Activated CD8-positive, alpha-beta T cell treated with anti-CD3 and anti-CD28 coated beads for 36 hours (primary cell): ENCODE data around the gene SRBD1. TPM values are rescaled to one million over a fixed set of nuclear protein-coding genes. Genes with fewer than 3 reads are reported as not detected.

Experiments
- ATAC-seq: fragments of 200-7000 bp; cut with Tn5 transposase; one replicate; pipeline ENCODE4 v1.10.0; 2021; ENCODE audit warnings: mild to moderate bottlenecking, moderate library complexity
- CTCF ChIA-PET: fragments of 350-600 bp; sonication (Branson Sonifier 250); formaldehyde crosslinking; loops from one replicate; lab custom pipeline; 2021; ENCODE audit warnings: antibody characterized with exemption; lab: Charles Lee
- POLR2A ChIA-PET: fragments of 350-600 bp; sonication (Branson Sonifier 250); formaldehyde crosslinking; loops from one replicate; lab custom pipeline; 2021; ENCODE audit warnings: antibody characterized with exemption; lab: Charles Lee
- DNase-seq: peaks from one replicate; pipeline ENCODE4 v3.0.0-alpha.2; 2020
- H3K27ac Mint-ChIP-seq: one replicate; pipeline ENCODE4 v1.8.0; 2021; ENCODE audit warnings: mild to moderate bottlenecking, mixed read lengths
- H3K27me3 Mint-ChIP-seq: one replicate; pipeline ENCODE4 v1.8.0; 2021; ENCODE audit warnings: mixed read lengths
- H3K36me3 Mint-ChIP-seq: one replicate; pipeline ENCODE4 v1.8.0; 2021; ENCODE audit warnings: low read depth, mixed read lengths
- H3K4me1 Mint-ChIP-seq: one replicate; pipeline ENCODE4 v1.8.0; 2021; ENCODE audit warnings: low read depth, mixed read lengths
- H3K4me3 Mint-ChIP-seq: one replicate; pipeline ENCODE4 v1.8.0; 2021; ENCODE audit warnings: mild to moderate bottlenecking, moderate library complexity, mixed read lengths
- H3K9me3 Mint-ChIP-seq: one replicate; pipeline ENCODE4 v1.8.0; 2021; ENCODE audit warnings: mixed read lengths
- CTCF ChIP-seq: fragments of 200-600 bp; IDR thresholded peaks from one replicate; pipeline ENCODE4 v1.8.0; 2022; ENCODE audit warnings: antibody characterized with exemption, mild to moderate bottlenecking
- intact Hi-C: fragments of 100-400 bp; cut with micrococcal nuclease; formaldehyde crosslinking; loops from one replicate; pipeline ENCODE4 v1.10.0; 2022
- total RNA-seq, 2 experiments: library from RNA; stranded (reverse); gene quantifications; one replicate each; pipeline ENCODE4 v1.2.3, GENCODE V29; 2021

The SRBD1 gene
- total RNA-seq, 2 experiments from 2014 or later = 14.8 to 21.7 TPM

DNA sequence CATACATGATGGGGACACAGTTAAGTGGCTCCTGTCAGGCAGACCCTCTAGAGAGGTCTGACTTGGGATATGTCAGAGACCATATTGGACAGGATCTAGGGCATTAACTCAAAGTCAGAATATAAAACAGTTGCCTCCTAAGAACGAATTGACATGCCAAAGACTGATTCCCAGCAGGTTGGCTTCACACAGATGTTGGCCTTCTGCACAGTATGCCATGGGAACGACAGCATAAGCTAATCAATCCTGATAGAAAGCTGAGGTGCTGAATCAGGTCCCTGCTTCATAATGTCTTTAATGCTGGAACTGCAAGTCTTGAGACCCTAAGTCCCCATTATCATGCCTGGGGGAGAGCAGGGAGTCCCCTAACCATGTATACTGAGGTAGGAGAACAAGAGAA is 165.1 kb downstream of the SRBD1 start:
- ChIA-PET POLR2A (no interaction called here), CTCF (no interaction called here)
- H3K9me3 Mint-ChIP-seq = no peaks in the 10 kb centered on the region
- intact Hi-C loops = no loop called here
- no peak overlapping the region for H3K27ac Mint-ChIP-seq
- H3K36me3 Mint-ChIP-seq = peaks cover 10% of the 10 kb centered on the region
- no peak for TF ChIP-seq CTCF
- ATAC-seq (no peak), DNase-seq (no peak)
- no peak overlapping the region for H3K4me3 Mint-ChIP-seq
- H3K4me1 Mint-ChIP-seq = peaks cover 4% of the 10 kb centered on the region
- H3K27me3 Mint-ChIP-seq = no peaks in the 10 kb centered on the region

DNA sequence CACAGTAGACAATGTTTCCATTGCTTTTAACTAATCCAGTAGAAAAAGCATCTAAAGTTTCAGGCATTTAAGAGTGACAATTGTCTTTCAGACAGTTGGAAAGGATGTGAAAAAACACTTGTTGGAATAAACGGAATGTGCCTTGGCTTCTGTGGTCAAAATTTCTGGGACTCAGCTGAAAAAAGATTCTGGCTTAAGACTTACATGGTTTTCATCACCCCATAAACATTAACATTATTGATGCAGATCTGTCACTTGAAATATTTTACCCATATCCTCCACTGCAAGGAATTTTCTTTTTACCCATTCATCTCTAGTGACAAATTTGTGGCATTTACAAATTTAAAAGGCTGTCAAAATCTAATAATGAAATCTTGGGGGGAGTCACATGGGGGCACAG is 166.0 kb downstream of the SRBD1 start:
- ATAC-seq (no peak), DNase-seq (no peak)
- POLR2A ChIA-PET = no interaction called here
- no peak for TF ChIP-seq CTCF
- Mint-ChIP-seq H3K36me3 (peaks cover 10% of the 10 kb centered on the region), H3K9me3 (no peaks in the 10 kb centered on the region), H3K4me1 (peaks cover 4% of the 10 kb centered on the region), H3K4me3 (no peak overlapping the region), H3K27ac (no peak overlapping the region), H3K27me3 (no peaks in the 10 kb centered on the region)
- CTCF ChIA-PET = no interaction called here
- intact Hi-C loops = no loop called here

GRCh38 chr2:45443012-45443411 is 168.1 kb downstream of the SRBD1 start:
- ChIA-PET POLR2A (interaction anchor here (0.8 kb wide), 1 partner anchor 22 kb away, joined by 3 read pairs; no protein-coding TSS in a partner anchor), CTCF (interaction anchor here (1.1 kb wide), 1 partner anchor 11 kb away, joined by 3 read pairs; no protein-coding TSS in a partner anchor)
- Mint-ChIP-seq H3K27ac (no peak overlapping the region), H3K27me3 (no peaks in the 10 kb centered on the region), H3K4me3 (no peak overlapping the region), H3K36me3 (peaks cover 19% of the 10 kb centered on the region), H3K9me3 (peaks cover 5% of the 10 kb centered on the region), H3K4me1 (peaks cover 4% of the 10 kb centered on the region)
- TF ChIP-seq CTCF = no peak
- intact Hi-C loops = no loop called here
- no peak for ATAC-seq
- no peak for DNase-seq

GRCh38 chr2:45442026-45442425 is 169.0 kb downstream of the SRBD1 start:
- peaks cover 4% of the 10 kb centered on the region for H3K4me1 Mint-ChIP-seq
- DNase-seq (no peak), ATAC-seq (no peak)
- no peak for TF ChIP-seq CTCF
- ChIA-PET CTCF (interaction anchor here (1.2 kb wide), 1 partner anchor 21 kb away, joined by 3 read pairs; no protein-coding TSS in a partner anchor), POLR2A (no interaction called here)
- intact Hi-C loops = no loop called here
- peaks cover 28% of the 10 kb centered on the region for H3K36me3 Mint-ChIP-seq
- H3K4me3 Mint-ChIP-seq = no peak overlapping the region
- H3K9me3 Mint-ChIP-seq = peaks cover 7% of the 10 kb centered on the region
- no peak overlapping the region for H3K27ac Mint-ChIP-seq
- no peaks in the 10 kb centered on the region for H3K27me3 Mint-ChIP-seq

DNA sequence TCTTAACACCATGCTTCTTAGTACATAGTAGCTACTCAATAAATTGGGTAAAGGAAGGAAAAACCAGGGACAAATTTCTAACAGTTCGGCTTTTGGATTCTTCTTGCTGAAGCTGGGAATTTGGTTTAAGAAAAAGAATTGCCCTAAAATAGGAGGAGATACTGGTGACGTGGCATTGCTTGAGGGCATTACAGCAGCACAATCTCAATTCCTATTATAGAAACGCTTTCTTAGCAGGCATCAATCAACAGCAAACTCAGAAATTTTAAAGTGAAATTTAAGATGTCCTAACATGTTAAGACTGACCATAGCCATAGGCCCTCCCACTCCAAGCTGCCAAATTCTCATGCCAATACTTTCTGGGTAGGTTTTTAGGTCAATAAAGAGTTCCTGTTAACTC is 169.5 kb downstream of the SRBD1 start:
- Mint-ChIP-seq H3K27ac (no peak overlapping the region), H3K4me3 (no peak overlapping the region), H3K4me1 (peaks cover 5% of the 10 kb centered on the region), H3K27me3 (no peaks in the 10 kb centered on the region), H3K36me3 (peaks cover 28% of the 10 kb centered on the region), H3K9me3 (peaks cover 7% of the 10 kb centered on the region)
- no peak for DNase-seq
- intact Hi-C loops = no loop called here
- no peak for TF ChIP-seq CTCF
- CTCF ChIA-PET = interaction anchor here (1.2 kb wide), 1 partner anchor 20 kb away, joined by 3 read pairs; no protein-coding TSS in a partner anchor
- no peak for ATAC-seq
- POLR2A ChIA-PET = no interaction called here
